A549 (cell line): ENCODE measurements around the gene RPL6. TPM values are rescaled to one million over a fixed set of nuclear protein-coding genes. Genes with fewer than 3 reads are reported as not detected.
"Not testable (repeated sequence)": the region's sequence is repeated elsewhere in the genome, so short reads cannot be mapped to it uniquely, and the experiment has no call there.

Source experiments
- ATAC-seq, 2 experiments: fragments of 200-7000 bp in 1 of 2; fragments of >200 bp in 1 of 2; cut with Nextera tagmentation in 1 of 2; cut with Tn5 transposase in 1 of 2; 3 replicates each; pipeline versions ENCODE4 v1.8.0 to v1.9.1; 2018 to 2020; ENCODE audit warnings: mild to moderate bottlenecking in 1 of 2, moderate library complexity in 1 of 2
- CTCF ChIA-PET: fragments of 300-600 bp; sonication (Branson Sonifier 250); formaldehyde crosslinking; extraction: SDS; loops from one replicate; lab custom pipeline; 2021; ENCODE audit warnings: antibody characterized with exemption, inconsistent platforms; lab: Yijun Ruan, JAX
- POLR2A ChIA-PET: fragments of 350-600 bp; formaldehyde crosslinking; extraction: SDS; loops from one replicate; lab custom pipeline; 2021; ENCODE audit warnings: antibody characterized with exemption, inconsistent platforms; lab: Yijun Ruan, JAX
- DNase-seq, 2 experiments: peaks; one replicate each; pipeline versions ENCODE4 v3.0.0 to v3.0.0-alpha.2; 2011 to 2016; ENCODE audit warnings: low read depth in 1 of 2, low spot score in 1 of 2
- FAIRE-seq: peaks from 2 replicates; lab custom pipeline; 2011; peaks lifted over from hg19 to GRCh38; lab: Jason Lieb, UNC
- H3K27ac ChIP-seq, 2 experiments: fragments of >200 bp; sonication (Bioruptor Twin); formaldehyde crosslinking; 3 replicates each; pipeline ENCODE4 v1.5.1; 2016 to 2017
- H3K4me1 ChIP-seq: fragments of >200 bp; sonication (Bioruptor Twin); formaldehyde crosslinking; 3 replicates; pipeline ENCODE4 v1.6.1; 2016
- H3K4me2 ChIP-seq: fragments of >200 bp; sonication (Bioruptor Twin); formaldehyde crosslinking; 3 replicates; pipeline ENCODE4 v1.6.1; 2016
- H3K4me3 ChIP-seq: fragments of >200 bp; sonication (Bioruptor Twin); formaldehyde crosslinking; 3 replicates; pipeline ENCODE4 v1.5.1; 2016
- H3K9me3 ChIP-seq: fragments of >200 bp; sonication (Bioruptor Twin); formaldehyde crosslinking; 3 replicates; pipeline ENCODE4 v1.6.1; 2016
- BHLHE40 ChIP-seq: IDR thresholded peaks from 2 replicates; pipeline ENCODE4 v1.6.1; 2012; ENCODE audit warnings: low read depth, low read length, inconsistent platforms
- ELK1 ChIP-seq: fragments of 150-350 bp; IDR thresholded peaks from 2 replicates; pipeline ENCODE4 v1.6.1; 2014; ENCODE audit warnings: low read depth, mild to moderate bottlenecking, low read length
- FOSB ChIP-seq: fragments of 250-450 bp; sonication (Bioruptor Pico); IDR thresholded peaks from 2 replicates; pipeline ENCODE4 v1.5.0; 2020; ENCODE audit warnings: mild to moderate bottlenecking, moderate library complexity
- FOSL2 ChIP-seq, 2 experiments: fragments of 450-650 bp in 1 of 2; fragments of >200 bp in 1 of 2; sonication (Bioruptor Twin) in 1 of 2; formaldehyde crosslinking; IDR thresholded peaks; 2 replicates each; pipeline versions ENCODE4 v1.5.0 to v1.6.1; 2016 to 2020; ENCODE audit warnings: mild to moderate bottlenecking in 1 of 2, moderate library complexity in 1 of 2
- HMGXB4 ChIP-seq: fragments of 250-450 bp; sonication (Bioruptor Pico); IDR thresholded peaks from 2 replicates; pipeline ENCODE4 v1.5.0; 2021; ENCODE audit warnings: mild to moderate bottlenecking, moderate library complexity, borderline replicate concordance
- HOXB13 ChIP-seq: fragments of 250-450 bp; sonication (Bioruptor Pico); IDR thresholded peaks from 2 replicates; pipeline ENCODE4 v1.5.0; 2020; ENCODE audit warnings: low read depth, mild to moderate bottlenecking, moderate library complexity
- MAX ChIP-seq: IDR thresholded peaks from 2 replicates; pipeline ENCODE4 v1.6.1; 2012
- PHF8 ChIP-seq: fragments of 200-600 bp; sonication (generic); IDR thresholded peaks from 2 replicates; pipeline ENCODE4 v1.6.1; 2016; ENCODE audit warnings: low read depth, mild to moderate bottlenecking, antibody characterized with exemption, moderate library complexity, borderline replicate concordance
- RFX5 ChIP-seq: fragments of 450-650 bp; IDR thresholded peaks from 2 replicates; pipeline ENCODE4 v1.7.1; 2014; ENCODE audit warnings: antibody characterized with exemption, mild to moderate bottlenecking, moderate library complexity
- SMC3 ChIP-seq: fragments of >200 bp; sonication (Bioruptor Twin); formaldehyde crosslinking; IDR thresholded peaks from 3 replicates; pipeline ENCODE4 v1.6.1; 2018; ENCODE audit warnings: inconsistent platforms
- ZNF302 ChIP-seq: fragments of 250-450 bp; sonication (Bioruptor Pico); IDR thresholded peaks from 2 replicates; pipeline ENCODE4 v1.9.0; 2021; ENCODE audit warnings: inconsistent platforms, mild to moderate bottlenecking, moderate library complexity
- WGBS: methylation state at CpG from one replicate; pipeline ENCODE4 v1.1.6; 2017; ENCODE audit errors: missing lambda C conversion rate; 5-methylcytosine and 5-hydroxymethylcytosine counted together
- polyA plus RNA-seq, 4 experiments: library from polyadenylated mRNA; depleted of rRNA in 3 of 4; stranded (reverse); fragments of >200 nt; fragmentation: RNase III in 1 of 4; extraction: RNeasy Plus Mini Kit Qiagen cat#74134 plus additional on column Dnase treatment in 1 of 4; gene quantifications; 2 replicates in 3 of 4; 3 replicates in 1 of 4; pipeline ENCODE4 v1.2.3, GENCODE V29; 2011 to 2017

Gene RPL6
- polyA plus RNA-seq, 2 of the 4 experiments (the other 2 are of a cell fraction): 1,661 to 2,889 TPM

GRCh38 chr12:112409906-112410244, 470 bp upstream of the RPL6 start:
- TF ChIP-seq ZNF302 (CRISPR knock-in tag) (no peak), FOSB (no peak), HOXB13 (no peak), BHLHE40 (no peak), MAX (no peak), PHF8 (no peak), HMGXB4 (CRISPR knock-in tag) (no peak), ELK1 (no peak), SMC3 (no peak)
- H3K4me3 ChIP-seq: no peak overlapping the region
- peak overlapping the region; percentile 37; the same call in 1 of the 3 replicates for H3K4me2 ChIP-seq
- H3K27ac ChIP-seq: peak overlapping the region; percentile 92 to 99; a peak in 3 of 6 replicates
- no peaks in the 10 kb centered on the region for H3K9me3 ChIP-seq
- ChIA-PET POLR2A (interaction anchor here (0.6 kb wide), 1 partner anchor 9 kb away, joined by 7 read pairs; the partner anchor contains the start of gene PTPN11), CTCF (interaction anchor here (1.2 to 1.3 kb wide), 2 partner anchors 9 to 23 kb away, joined by 3 to 4 read pairs; no protein-coding TSS in a partner anchor)
- WGBS: 89% methylated on average over 14 of the region's 14 CpGs
- ATAC-seq: no peak
- FAIRE-seq: no peak
- no peak for DNase-seq
- peaks cover 17% of the 10 kb centered on the region for H3K4me1 ChIP-seq

- 1% methylated on average over 5 of the region's 5 CpGs for WGBS
- Histone ChIP-seq H3K4me1 (peaks cover 17% of the 10 kb centered on the region), H3K27ac (peak overlapping the region; percentile 92 to 99), H3K9me3 (no peaks in the 10 kb centered on the region)
- no peak for ATAC-seq
- POLR2A ChIA-PET: no interaction called here
- TF ChIP-seq RFX5 (no peak), HMGXB4 (CRISPR knock-in tag) (0 out of 2 replicates have a peak, but pooled peaks have one; percentile 50), FOSL2 (IDR thresholded peaks at IDR 0.05) (no peak), FOSL2 (CRISPR knock-in tag; IDR thresholded peaks at IDR 0.05) (peak; percentile 54)
- TF ChIP-seq, all 56 proteins: peak for 2
- DNase-seq (no peak), FAIRE-seq (no peak)
- peak overlapping the region; percentile 66 for H3K4me3 ChIP-seq
- CTCF ChIA-PET: no interaction called here
- H3K4me2 ChIP-seq: peak overlapping the region; percentile 87
Observed at GRCh38 chr12:112408621-112409020, 784 bp downstream of the RPL6 start.

GRCh38 chr12:112407683-112408082, 1.7 kb downstream of the RPL6 start:
- ATAC-seq, DNase-seq, FAIRE-seq, POLR2A ChIA-PET, H3K9me3 ChIP-seq, CTCF ChIA-PET: not testable (repeated sequence)
- Histone ChIP-seq H3K4me2 (peak overlapping the region; percentile 87), H3K4me1 (peaks cover 17% of the 10 kb centered on the region), H3K4me3 (peak overlapping the region; percentile 66), H3K27ac (peak overlapping the region; percentile 92 to 99; a peak in 5 of 6 replicates)
- WGBS: 60% methylated on average over 6 of the region's 6 CpGs
